Inflammatory macrophage treated with lipopolysaccharide for 1 hour (primary cell): ENCODE measurements around the gene EIF5A.

Experiments
- DNase-seq, 2 donors: peaks; one replicate each; pipeline ENCODE4 v3.0.0-alpha.2; 2020 to 2022

EIF5A gene

GRCh38 chr17:7357381-7357780 lies 50.0 kb downstream of the EIF5A start:
- DNase-seq: no peak

DNA sequence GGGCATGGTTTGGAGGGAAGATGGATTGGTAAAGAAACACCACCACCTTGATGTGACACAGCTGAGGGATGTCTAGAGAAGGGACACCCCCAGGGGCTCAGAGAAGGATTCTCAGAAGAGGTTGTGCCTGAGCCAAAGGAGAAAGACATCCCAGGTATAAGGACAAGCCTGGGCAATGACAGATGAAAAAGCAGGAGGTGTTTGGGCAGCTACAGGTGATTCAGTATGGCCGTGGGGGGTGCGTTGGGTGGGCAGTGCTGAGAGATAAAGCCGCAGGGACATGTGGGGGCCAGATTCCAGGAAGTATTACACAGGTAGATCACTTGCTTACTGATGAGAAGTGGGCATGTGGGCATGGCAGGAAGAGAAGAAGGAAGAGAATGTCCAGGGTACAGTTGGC lies 54.5 kb downstream of the EIF5A start:
- no peak for DNase-seq
